Measurements from ENCODE around the gene NFATC2IP.
A peak's percentile ranks its signal among the peaks of the same experiment; 100 is the strongest.
"Not testable (repeated sequence)": the region's sequence is repeated elsewhere in the genome, so short reads cannot be mapped to it uniquely, and the experiment has no call there.

Gene NFATC2IP

GRCh38 chr16:28974007-28974436, 23.3 kb downstream of the NFATC2IP start:
- peak; percentile 52 for DNase-seq (ENCODE audit: low read depth)

- peak; percentile 96 for DNase-seq (ENCODE audit: low read depth)
Measured at GRCh38 chr16:28974437-28975157, 23.9 kb downstream of the NFATC2IP start, which contains the start of gene SPNS1. SPNS1 (plus strand) TSS chr16:28974778; CDS start chr16:28975152, 374 bp downstream.

- no peak for DNase-seq (ENCODE audit: low read depth)
Measured at GRCh38 chr16:28975158-28975599, 24.4 kb downstream of the NFATC2IP start.

- no peak for DNase-seq (ENCODE audit: low read depth)
Measured at GRCh38 chr16:28977703-28978662, 27.2 kb downstream of the NFATC2IP start.

- not testable (repeated sequence) for DNase-seq (ENCODE audit: low read depth)
Measured at GRCh38 chr16:28980330-28980729, 29.6 kb downstream of the NFATC2IP start.

- no peak for DNase-seq (ENCODE audit: low read depth)
Measured at GRCh38 chr16:28980929-28981328, 30.2 kb downstream of the NFATC2IP start.

GRCh38 chr16:28981517-28981916, 30.8 kb downstream of the NFATC2IP start:
- no peak for DNase-seq (ENCODE audit: low read depth)

GRCh38 chr16:28982418-28982817, 31.7 kb downstream of the NFATC2IP start:
- no peak for DNase-seq (ENCODE audit: low read depth)

GRCh38 chr16:28982949-28983348, 32.2 kb downstream of the NFATC2IP start:
- DNase-seq (ENCODE audit: low read depth), result no peak

- no peak for DNase-seq (ENCODE audit: low read depth)
Measured at GRCh38 chr16:28983644-28984043, 32.9 kb downstream of the NFATC2IP start.

GRCh38 chr16:28984091-28984490, 33.4 kb downstream of the NFATC2IP start:
- DNase-seq (ENCODE audit: low read depth), result no peak

- no peak for DNase-seq (ENCODE audit: low read depth)
Measured at GRCh38 chr16:28984619-28985135, 33.9 kb downstream of the NFATC2IP start, which contains the start of gene LAT. LAT (plus strand) TSS chr16:28985052; CDS start chr16:28985418, 366 bp downstream.

GRCh38 chr16:28985211-28986041, 34.7 kb downstream of the NFATC2IP start:
- DNase-seq (ENCODE audit: low read depth), result no peak

- no peak for DNase-seq (ENCODE audit: low read depth)
Measured at GRCh38 chr16:28986046-28986445, 35.3 kb downstream of the NFATC2IP start.

- DNase-seq (ENCODE audit: low read depth), result no peak
Measured at GRCh38 chr16:28986492-28986891, 35.8 kb downstream of the NFATC2IP start.

- DNase-seq (ENCODE audit: low read depth), result no peak
Measured at GRCh38 chr16:28987170-28987853, 36.6 kb downstream of the NFATC2IP start.

- no peak for DNase-seq (ENCODE audit: low read depth)
Measured at GRCh38 chr16:28989363-28989762, 38.6 kb downstream of the NFATC2IP start.

GRCh38 chr16:28990375-28991040, 39.8 kb downstream of the NFATC2IP start:
- DNase-seq (ENCODE audit: low read depth), result no peak

GRCh38 chr16:28991687-28992086, 41.0 kb downstream of the NFATC2IP start:
- DNase-seq (ENCODE audit: low read depth), result no peak

GRCh38 chr16:28992496-28992895, 41.8 kb downstream of the NFATC2IP start:
- no peak for DNase-seq (ENCODE audit: low read depth)
